Fibroblast of mammary gland (primary cell): ENCODE results near the gene SWAP70.

ENCODE experiments used
- DNase-seq: peaks from one replicate; pipeline ENCODE4 v3.0.0-alpha.2; 2010; ENCODE audit warnings: low read depth
- H3K4me3 ChIP-seq: 2 replicates; pipeline ENCODE4 v1.5.1; 2011; ENCODE audit warnings: low read depth, mild to moderate bottlenecking, low read length, moderate library complexity; ENCODE audit not compliant: control insufficient read depth
- CTCF ChIP-seq: conservative IDR thresholded peaks from 2 replicates; pipeline ENCODE4 v1.5.1; 2011; ENCODE audit warnings: low read depth, low read length, inconsistent platforms; ENCODE audit not compliant: control insufficient read depth, insufficient read depth

Gene SWAP70

GRCh38 chr11:9717040-9717357, 53.1 kb downstream of the SWAP70 start:
- H3K4me3 ChIP-seq = no peak overlapping the region
- DNase-seq = no peak
- TF ChIP-seq CTCF = no peak

- H3K4me3 ChIP-seq = no peak overlapping the region
- no peak for DNase-seq
- no peak for TF ChIP-seq CTCF
Observed at GRCh38 chr11:9717719-9718118, 53.8 kb downstream of the SWAP70 start.

- DNase-seq = no peak
- H3K4me3 ChIP-seq = no peak overlapping the region
- no peak for TF ChIP-seq CTCF
Observed at GRCh38 chr11:9718147-9718546, 54.3 kb downstream of the SWAP70 start.

GRCh38 chr11:9719566-9720289, 55.9 kb downstream of the SWAP70 start:
- no peak for TF ChIP-seq CTCF
- no peak for DNase-seq
- H3K4me3 ChIP-seq = no peak overlapping the region

- H3K4me3 ChIP-seq = no peak overlapping the region
- DNase-seq = no peak
- TF ChIP-seq CTCF = no peak
Observed at GRCh38 chr11:9720290-9720630, 56.4 kb downstream of the SWAP70 start.

GRCh38 chr11:9722023-9722422, 58.1 kb downstream of the SWAP70 start:
- DNase-seq = no peak
- H3K4me3 ChIP-seq = no peak overlapping the region
- TF ChIP-seq CTCF = no peak

GRCh38 chr11:9722893-9723292, 59.0 kb downstream of the SWAP70 start:
- no peak for DNase-seq
- H3K4me3 ChIP-seq = no peak overlapping the region
- TF ChIP-seq CTCF = no peak
